SU-DHL-6 (cell line): ENCODE measurements around the gene ASPHD2.

Experiments used
- H2AFZ ChIP-seq: fragments of 200-600 bp; sonication (generic); 2 replicates; pipeline ENCODE4 v1.6.1; 2014; ENCODE audit warnings: low read depth, mild to moderate bottlenecking, moderate library complexity, mixed read lengths, antibody characterized with exemption, low read length; ENCODE audit not compliant: severe bottlenecking
- H3F3A ChIP-seq: fragments of 200-600 bp; shearing (Covaris generic); 2 replicates; pipeline ENCODE4 v1.6.0; 2016; ENCODE audit warnings: antibody characterized with exemption, mild to moderate bottlenecking; ENCODE audit not compliant: insufficient read depth
- H3K27ac ChIP-seq: fragments of 200-600 bp; sonication (generic); 2 replicates; pipeline ENCODE4 v1.5.1; 2016; ENCODE audit warnings: low read depth, mild to moderate bottlenecking, low read length, moderate library complexity, mixed read lengths
- H3K27me3 ChIP-seq: fragments of 200-600 bp; sonication (generic), shearing (Covaris generic); 2 replicates; pipeline ENCODE4 v1.6.0; 2014; ENCODE audit warnings: mild to moderate bottlenecking, low read length
- H3K36me3 ChIP-seq: fragments of 200-600 bp; sonication (generic); 2 replicates; pipeline ENCODE4 v1.6.1; 2014; ENCODE audit warnings: mild to moderate bottlenecking, low read length, mixed read lengths
- H3K4me2 ChIP-seq: fragments of 300-600, 200-600 bp; shearing (Covaris generic), sonication (generic); 2 replicates; pipeline ENCODE4 v1.6.0; 2014; ENCODE audit warnings: low read length, low read depth, mild to moderate bottlenecking; ENCODE audit not compliant: poor library complexity, severe bottlenecking
- H3K4me3 ChIP-seq: fragments of 200-600 bp; sonication (generic); 2 replicates; pipeline ENCODE4 v1.5.1; 2014; ENCODE audit warnings: antibody characterized with exemption, low read length, mild to moderate bottlenecking, mixed read lengths; ENCODE audit not compliant: insufficient read depth, poor library complexity, severe bottlenecking
- H3K79me2 ChIP-seq: fragments of 200-600 bp; sonication (generic); 2 replicates; pipeline ENCODE4 v1.6.1; 2014; ENCODE audit warnings: mild to moderate bottlenecking, low read length, moderate library complexity; ENCODE audit not compliant: insufficient read depth
- H3K9ac ChIP-seq: fragments of 200-600 bp; sonication (generic); 2 replicates; pipeline ENCODE4 v1.7.0; 2014; ENCODE audit warnings: mild to moderate bottlenecking, low read length
- H3K9me2 ChIP-seq: fragments of 200-600 bp; sonication (generic); replicated peaks from 2 replicates; pipeline ENCODE4 v1.6.1; 2014; ENCODE audit warnings: low read length; ENCODE audit not compliant: insufficient read depth
- H3K9me3 ChIP-seq: fragments of 200-600 bp; sonication (generic); 2 replicates; pipeline ENCODE4 v1.6.1; 2014; ENCODE audit warnings: low read length, mixed read lengths; ENCODE audit not compliant: insufficient read depth
- H4K20me1 ChIP-seq: fragments of 200-600 bp; sonication (generic); 2 replicates; pipeline ENCODE4 v1.6.1; 2014; ENCODE audit warnings: low read depth, mild to moderate bottlenecking, antibody characterized with exemption, low read length, moderate library complexity, mixed read lengths
- CTCF ChIP-seq: fragments of 200-600 bp; sonication (generic); IDR thresholded peaks from one replicate; pipeline ENCODE4 v1.5.1; 2017; ENCODE audit warnings: antibody characterized with exemption, mild to moderate bottlenecking, low read length, moderate library complexity; ENCODE audit not compliant: insufficient read depth, poor library complexity, severe bottlenecking
- EZH2phosphoT487 ChIP-seq: fragments of 200-600 bp; sonication (generic), shearing (Covaris generic); conservative IDR thresholded peaks from 2 replicates; pipeline ENCODE4 v1.6.1; 2018; ENCODE audit warnings: mild to moderate bottlenecking, antibody characterized with exemption, low read length, moderate library complexity, mixed read lengths

The ASPHD2 gene

GRCh38 chr22:26460202-26460601, 31.1 kb downstream of the ASPHD2 start:
- Histone ChIP-seq H3K27me3 (no peaks in the 10 kb centered on the region), H3K4me3 (no peak overlapping the region), H3K27ac (no peak overlapping the region), H4K20me1 (no peaks in the 10 kb centered on the region; the same call in 1 of the 2 replicates), H3F3A (no peaks in the 10 kb centered on the region; the same call in 1 of the 2 replicates), H3K79me2 (peaks cover 19% of the 10 kb centered on the region), H3K9me3 (no peaks in the 10 kb centered on the region), H3K9me2 (no peaks in the 10 kb centered on the region), H3K9ac (no peak overlapping the region), H3K36me3 (peaks cover 7% of the 10 kb centered on the region; the same call in 1 of the 2 replicates), H3K4me2 (no peak overlapping the region), H2AFZ (no peak overlapping the region)
- no peak for TF ChIP-seq CTCF
- TF ChIP-seq EZH2phosphoT487 = no peak

- peaks cover 4% of the 10 kb centered on the region; the same call in 1 of the 2 replicates for H3K36me3 ChIP-seq
- H3K79me2 ChIP-seq = peaks cover 19% of the 10 kb centered on the region
- no peaks in the 10 kb centered on the region for H3K9me2 ChIP-seq
- H2AFZ ChIP-seq = no peak overlapping the region
- TF ChIP-seq EZH2phosphoT487 = no peak
- peak; percentile 79 for TF ChIP-seq CTCF
- no peak overlapping the region for H3K9ac ChIP-seq
- H4K20me1 ChIP-seq = no peaks in the 10 kb centered on the region; the same call in 1 of the 2 replicates
- no peaks in the 10 kb centered on the region for H3K9me3 ChIP-seq
- H3F3A ChIP-seq = no peaks in the 10 kb centered on the region; the same call in 1 of the 2 replicates
- H3K27me3 ChIP-seq = no peaks in the 10 kb centered on the region
- no peak overlapping the region for H3K4me2 ChIP-seq
- no peak overlapping the region for H3K4me3 ChIP-seq
- H3K27ac ChIP-seq = no peak overlapping the region
These were observed 32.2 kb downstream of the ASPHD2 start for GRCh38 chr22:26461188-26461810.

- TF ChIP-seq CTCF = no peak
- no peak for TF ChIP-seq EZH2phosphoT487
- no peak overlapping the region for H3K27ac ChIP-seq
- no peak overlapping the region for H3K4me3 ChIP-seq
- no peak overlapping the region for H3K4me2 ChIP-seq
- no peak overlapping the region for H2AFZ ChIP-seq
- H4K20me1 ChIP-seq = no peaks in the 10 kb centered on the region; the same call in 1 of the 2 replicates
- H3K79me2 ChIP-seq = peaks cover 19% of the 10 kb centered on the region
- H3K27me3 ChIP-seq = no peaks in the 10 kb centered on the region
- H3K36me3 ChIP-seq = peaks cover under 1% of the 10 kb centered on the region; the same call in 1 of the 2 replicates
- no peak overlapping the region for H3K9ac ChIP-seq
- H3K9me2 ChIP-seq = no peaks in the 10 kb centered on the region
- H3F3A ChIP-seq = peaks cover under 1% of the 10 kb centered on the region
- no peaks in the 10 kb centered on the region for H3K9me3 ChIP-seq
These were observed 33.0 kb downstream of the ASPHD2 start for GRCh38 chr22:26462051-26462450.
